Epithelial cell of esophagus (primary cell): ENCODE data around the gene MORN1.
A peak's percentile ranks its signal among the peaks of the same experiment; 100 is the strongest.

Experiments
- DNase-seq: peaks from one replicate; pipeline ENCODE4 v3.0.0; 2010; ENCODE audit warnings: low read depth
- H3K4me3 ChIP-seq: 2 replicates; pipeline ENCODE4 v1.5.1; 2011; ENCODE audit warnings: mild to moderate bottlenecking, low read length, control low read depth
- CTCF ChIP-seq: IDR thresholded peaks from 2 replicates; pipeline ENCODE4 v1.5.1; 2011; ENCODE audit warnings: low read depth, mild to moderate bottlenecking, low read length, control low read depth, inconsistent platforms; ENCODE audit not compliant: insufficient read depth; ENCODE audit errors: missing control alignments

The MORN1 gene

GRCh38 chr1:2381741-2382620 lies 9.4 kb downstream of the MORN1 start:
- DNase-seq, result peak; percentile 77
- TF ChIP-seq CTCF, result peak; percentile 86
- H3K4me3 ChIP-seq, result no peak overlapping the region

GRCh38 chr1:2380816-2381591 lies 10.3 kb downstream of the MORN1 start:
- no peak for TF ChIP-seq CTCF
- no peak for DNase-seq
- no peak overlapping the region for H3K4me3 ChIP-seq

- no peak for TF ChIP-seq CTCF
- no peak for DNase-seq
- H3K4me3 ChIP-seq, result no peak overlapping the region
Observed at GRCh38 chr1:2379733-2380404, 11.5 kb downstream of the MORN1 start.

- H3K4me3 ChIP-seq, result no peak overlapping the region
- no peak for DNase-seq
- no peak for TF ChIP-seq CTCF
Observed at GRCh38 chr1:2378956-2379732, 12.2 kb downstream of the MORN1 start.

GRCh38 chr1:2378441-2378851 lies 12.9 kb downstream of the MORN1 start:
- DNase-seq, result no peak
- TF ChIP-seq CTCF, result no peak
- no peak overlapping the region for H3K4me3 ChIP-seq

- no peak for DNase-seq
- no peak overlapping the region for H3K4me3 ChIP-seq
- no peak for TF ChIP-seq CTCF
Observed at GRCh38 chr1:2377751-2378440, 13.5 kb downstream of the MORN1 start.
